ENCODE results near the gene CIDEC. TPM values are rescaled to one million over a fixed set of nuclear protein-coding genes. Genes with fewer than 3 reads are reported as not detected.
A peak's percentile ranks its signal among the peaks of the same experiment; 100 is the strongest.

CIDEC gene
- total and polyA plus RNA-seq, 9 of the 15 experiments (the other 6 are each of a cell fraction or from before 2014, with no cell fraction given): not detected

DNA sequence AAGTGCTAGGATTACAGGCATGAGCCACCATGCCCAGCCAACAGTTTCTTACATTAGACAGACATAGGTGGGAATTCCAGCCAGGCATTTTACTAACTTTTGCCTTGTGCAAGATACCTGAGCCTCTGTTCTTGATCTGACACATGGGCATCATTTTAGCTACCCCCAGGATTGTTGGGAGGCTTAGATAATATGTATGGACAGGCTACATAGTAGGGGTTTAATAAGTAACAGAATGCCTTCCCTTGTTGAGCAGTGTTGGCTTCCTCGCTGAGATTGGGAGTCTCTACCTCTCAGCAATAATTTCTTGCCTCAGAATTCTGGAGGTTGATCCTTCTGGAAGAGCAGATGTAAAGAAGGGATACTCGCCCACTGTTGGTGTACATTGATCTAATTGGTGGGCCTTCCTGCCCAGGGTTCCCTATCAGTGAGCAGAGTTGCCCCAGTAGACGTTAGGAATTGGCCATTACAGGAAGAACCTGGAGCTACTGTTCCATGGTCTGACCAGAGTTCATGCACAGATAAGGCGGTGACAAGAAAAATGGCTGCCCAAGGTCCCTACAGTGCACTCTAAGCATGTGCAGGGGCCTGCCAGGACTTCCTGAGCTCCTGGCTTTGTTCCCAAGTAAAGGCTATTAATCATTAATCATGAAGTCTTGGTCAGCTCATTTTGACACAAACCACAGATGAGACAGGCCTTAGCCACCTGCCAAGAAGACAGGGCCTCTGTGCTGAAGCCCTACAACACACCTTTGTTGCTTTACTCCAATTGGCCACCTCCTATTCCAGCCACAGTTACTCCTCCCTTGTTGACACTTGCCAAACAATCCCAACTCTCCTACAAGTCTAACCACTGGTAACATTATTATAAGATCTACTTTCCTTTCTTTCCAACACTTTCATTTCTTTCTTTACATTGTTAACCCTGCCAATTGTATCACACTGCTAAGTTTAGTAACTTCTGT is 17.6 kb upstream of the CIDEC start (continued):
- TF ChIP-seq DMBX1 (CRISPR knock-in tag; IDR thresholded peaks at IDR 0.05; ENCODE audit: borderline replicate concordance) (peak; percentile 81; the same call in 1 of the 2 replicates), RNF219 (CRISPR knock-in tag; IDR thresholded peaks at IDR 0.05) (no peak), DPF2 (IDR thresholded peaks at IDR 0.05) (peak; percentile 54), C11orf30 (IDR thresholded peaks at IDR 0.05; ENCODE audit: low read depth) (no peak), NR2C2 (CRISPR knock-in tag; IDR thresholded peaks at IDR 0.05) (no peak), NR2C2 (tag; IDR thresholded peaks at IDR 0.05) (peak; percentile 89), CBFA2T3 (IDR thresholded peaks at IDR 0.05) (peak; percentile 63), ZFP1 (CRISPR knock-in tag; IDR thresholded peaks at IDR 0.05) (no peak), TCF3 (CRISPR knock-in tag; IDR thresholded peaks at IDR 0.05) (peak; percentile 48; the same call in 1 of the 2 replicates), LEF1 (IDR thresholded peaks at IDR 0.05) (peak; percentile 46), E2F6 (IDR thresholded peaks at IDR 0.05; ENCODE audit: borderline replicate concordance in 1 of 2, extremely low read depth in 1 of 2, insufficient read depth in 1 of 2, insufficient read length in 1 of 2, low read depth in 1 of 2, low read length in 1 of 2, poor library complexity in 1 of 2, severe bottlenecking in 1 of 2) (peak in 1 of 2 experiments; percentile 79), MEF2D (tag; conservative IDR thresholded peaks at IDR 0.05; ENCODE audit: low read depth) (peak; percentile 69; the same call in 1 of the 2 replicates), ELF1 (tag; IDR thresholded peaks at IDR 0.05) (peak; percentile 82), MYC (IDR thresholded peaks at IDR 0.05; ENCODE audit: low read depth, low read length) (peak; percentile 84), MYC (CRISPR knock-in tag; IDR thresholded peaks at IDR 0.05; ENCODE audit: borderline replicate concordance, low read depth) (no peak), TSC22D4 (tag; IDR thresholded peaks at IDR 0.05) (peak; percentile 27; the same call in 1 of the 2 replicates), SOX6 (IDR thresholded peaks at IDR 0.05) (peak; percentile 72; the same call in 1 of the 2 replicates), NR2C1 (IDR thresholded peaks at IDR 0.05) (no peak), NR2C1 (tag; IDR thresholded peaks at IDR 0.05) (peak; percentile 75), EHMT2 (IDR thresholded peaks at IDR 0.05) (peak; percentile 67), ARID1B (IDR thresholded peaks at IDR 0.05) (peak; percentile 45), CBX5 (IDR thresholded peaks at IDR 0.05; ENCODE audit: borderline replicate concordance, low read depth) (peak; percentile 59; the same call in 1 of the 2 replicates), EP300 (IDR thresholded peaks at IDR 0.05; ENCODE audit: low read length) (peak; percentile 42; the same call in 1 of the 2 replicates)
- TF ChIP-seq, protein P1, sequence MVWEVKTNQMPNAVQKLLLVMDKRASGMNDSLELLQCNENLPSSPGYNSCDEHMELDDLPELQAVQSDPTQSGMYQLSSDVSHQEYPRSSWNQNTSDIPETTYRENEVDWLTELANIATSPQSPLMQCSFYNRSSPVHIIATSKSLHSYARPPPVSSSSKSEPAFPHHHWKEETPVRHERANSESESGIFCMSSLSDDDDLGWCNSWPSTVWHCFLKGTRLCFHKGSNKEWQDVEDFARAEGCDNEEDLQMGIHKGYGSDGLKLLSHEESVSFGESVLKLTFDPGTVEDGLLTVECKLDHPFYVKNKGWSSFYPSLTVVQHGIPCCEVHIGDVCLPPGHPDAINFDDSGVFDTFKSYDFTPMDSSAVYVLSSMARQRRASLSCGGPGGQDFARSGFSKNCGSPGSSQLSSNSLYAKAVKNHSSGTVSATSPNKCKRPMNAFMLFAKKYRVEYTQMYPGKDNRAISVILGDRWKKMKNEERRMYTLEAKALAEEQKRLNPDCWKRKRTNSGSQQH (CRISPR knock-in tag; IDR thresholded peaks at IDR 0.05): 0 out of 2 replicates have a peak, but pooled peaks have one; percentile 26
